ENCODE results near the gene MORC2.

DNA sequence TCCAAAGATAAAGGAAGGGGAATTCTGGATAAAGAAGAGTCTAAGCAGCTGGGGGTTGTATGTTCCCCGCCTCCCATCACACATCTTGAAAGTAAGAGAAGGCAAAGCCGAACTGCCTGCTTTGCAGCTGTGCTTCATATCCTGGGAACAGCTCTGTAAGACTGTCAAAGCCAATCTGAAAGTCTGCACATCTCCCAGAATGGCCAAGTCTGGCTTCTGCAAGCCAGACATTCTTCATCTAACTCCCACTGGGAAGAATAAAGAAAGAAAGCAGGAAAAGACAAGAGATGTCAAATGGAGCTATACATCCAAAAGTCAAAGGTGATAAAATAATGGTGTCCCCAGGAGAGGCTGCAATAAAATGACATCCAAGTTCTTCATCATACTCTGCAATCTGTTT is 15.4 kb downstream of the MORC2 start:
- TF ChIP-seq, protein P1, sequence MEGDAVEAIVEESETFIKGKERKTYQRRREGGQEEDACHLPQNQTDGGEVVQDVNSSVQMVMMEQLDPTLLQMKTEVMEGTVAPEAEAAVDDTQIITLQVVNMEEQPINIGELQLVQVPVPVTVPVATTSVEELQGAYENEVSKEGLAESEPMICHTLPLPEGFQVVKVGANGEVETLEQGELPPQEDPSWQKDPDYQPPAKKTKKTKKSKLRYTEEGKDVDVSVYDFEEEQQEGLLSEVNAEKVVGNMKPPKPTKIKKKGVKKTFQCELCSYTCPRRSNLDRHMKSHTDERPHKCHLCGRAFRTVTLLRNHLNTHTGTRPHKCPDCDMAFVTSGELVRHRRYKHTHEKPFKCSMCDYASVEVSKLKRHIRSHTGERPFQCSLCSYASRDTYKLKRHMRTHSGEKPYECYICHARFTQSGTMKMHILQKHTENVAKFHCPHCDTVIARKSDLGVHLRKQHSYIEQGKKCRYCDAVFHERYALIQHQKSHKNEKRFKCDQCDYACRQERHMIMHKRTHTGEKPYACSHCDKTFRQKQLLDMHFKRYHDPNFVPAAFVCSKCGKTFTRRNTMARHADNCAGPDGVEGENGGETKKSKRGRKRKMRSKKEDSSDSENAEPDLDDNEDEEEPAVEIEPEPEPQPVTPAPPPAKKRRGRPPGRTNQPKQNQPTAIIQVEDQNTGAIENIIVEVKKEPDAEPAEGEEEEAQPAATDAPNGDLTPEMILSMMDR (IDR thresholded peaks at IDR 0.05): no peak
- TF ChIP-seq POLR2A (IDR thresholded peaks at IDR 0.05): no peak

Measured in uterus (tissue), 2 donors.